Measurements from ENCODE around the gene BLVRA. TPM values are rescaled to one million over a fixed set of nuclear protein-coding genes. Genes with fewer than 3 reads are reported as not detected.

Gene BLVRA
- total RNA-seq, 3 donors from 2014 or later, result 56.9 to 80.6 (median 62.9) TPM

DNA sequence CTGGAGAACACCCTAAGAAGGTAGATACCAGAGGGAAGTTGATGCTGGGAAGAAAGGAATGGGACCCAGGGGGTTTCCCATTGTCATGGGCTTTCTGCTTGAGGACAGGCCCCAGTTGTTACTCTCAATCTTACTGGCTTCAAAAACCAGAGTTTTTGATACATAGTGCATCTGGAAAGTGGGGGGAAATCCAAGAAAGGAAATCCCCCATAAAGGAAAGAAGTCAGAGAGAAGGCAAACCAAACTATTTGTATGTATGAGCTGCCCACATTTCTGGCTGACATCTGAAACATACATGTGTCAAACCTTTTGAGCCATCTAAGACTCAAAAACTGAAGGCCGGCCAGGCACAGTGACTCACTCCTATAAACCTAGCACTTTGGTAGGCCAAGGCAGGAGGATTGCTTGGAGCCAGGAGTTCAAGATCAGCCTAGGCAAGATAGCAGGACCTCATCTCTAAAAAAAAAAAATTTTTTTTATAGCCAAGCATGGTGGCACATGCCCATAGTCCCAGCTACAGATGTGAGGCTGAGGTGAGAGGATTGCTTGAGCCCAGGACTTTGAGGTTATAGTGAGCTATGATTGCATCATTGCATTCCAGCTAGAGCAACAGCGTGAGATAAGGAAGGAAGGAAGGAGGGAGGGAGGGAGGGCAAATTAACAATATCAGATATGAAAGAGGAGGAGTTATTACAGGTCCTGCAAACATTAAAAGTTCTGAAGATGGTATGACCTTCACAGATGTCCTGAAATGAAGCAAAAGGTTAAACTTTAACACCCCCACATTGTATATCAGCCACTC, 22.5 kb upstream of the BLVRA start:
- Histone ChIP-seq H3K27ac (no peak overlapping the region), H3K36me3 (no peaks in the 10 kb centered on the region), H3K9me3 (no peaks in the 10 kb centered on the region), H3K4me1 (no peaks in the 10 kb centered on the region), H3K27me3 (no peaks in the 10 kb centered on the region), H3K4me3 (no peak overlapping the region)
- no peak for TF ChIP-seq POLR2A (IDR thresholded peaks at IDR 0.05)
- no peak for TF ChIP-seq POLR2AphosphoS5 (IDR thresholded peaks at IDR 0.05)
- TF ChIP-seq, protein P1, sequence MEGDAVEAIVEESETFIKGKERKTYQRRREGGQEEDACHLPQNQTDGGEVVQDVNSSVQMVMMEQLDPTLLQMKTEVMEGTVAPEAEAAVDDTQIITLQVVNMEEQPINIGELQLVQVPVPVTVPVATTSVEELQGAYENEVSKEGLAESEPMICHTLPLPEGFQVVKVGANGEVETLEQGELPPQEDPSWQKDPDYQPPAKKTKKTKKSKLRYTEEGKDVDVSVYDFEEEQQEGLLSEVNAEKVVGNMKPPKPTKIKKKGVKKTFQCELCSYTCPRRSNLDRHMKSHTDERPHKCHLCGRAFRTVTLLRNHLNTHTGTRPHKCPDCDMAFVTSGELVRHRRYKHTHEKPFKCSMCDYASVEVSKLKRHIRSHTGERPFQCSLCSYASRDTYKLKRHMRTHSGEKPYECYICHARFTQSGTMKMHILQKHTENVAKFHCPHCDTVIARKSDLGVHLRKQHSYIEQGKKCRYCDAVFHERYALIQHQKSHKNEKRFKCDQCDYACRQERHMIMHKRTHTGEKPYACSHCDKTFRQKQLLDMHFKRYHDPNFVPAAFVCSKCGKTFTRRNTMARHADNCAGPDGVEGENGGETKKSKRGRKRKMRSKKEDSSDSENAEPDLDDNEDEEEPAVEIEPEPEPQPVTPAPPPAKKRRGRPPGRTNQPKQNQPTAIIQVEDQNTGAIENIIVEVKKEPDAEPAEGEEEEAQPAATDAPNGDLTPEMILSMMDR (IDR thresholded peaks at IDR 0.05), result no peak
- intact Hi-C loops (cut with DNase I; ENCODE audit: low total_unique reads), result no loop called here
- no peak for DNase-seq (ENCODE audit: low spot score in 2 of 2)

DNA sequence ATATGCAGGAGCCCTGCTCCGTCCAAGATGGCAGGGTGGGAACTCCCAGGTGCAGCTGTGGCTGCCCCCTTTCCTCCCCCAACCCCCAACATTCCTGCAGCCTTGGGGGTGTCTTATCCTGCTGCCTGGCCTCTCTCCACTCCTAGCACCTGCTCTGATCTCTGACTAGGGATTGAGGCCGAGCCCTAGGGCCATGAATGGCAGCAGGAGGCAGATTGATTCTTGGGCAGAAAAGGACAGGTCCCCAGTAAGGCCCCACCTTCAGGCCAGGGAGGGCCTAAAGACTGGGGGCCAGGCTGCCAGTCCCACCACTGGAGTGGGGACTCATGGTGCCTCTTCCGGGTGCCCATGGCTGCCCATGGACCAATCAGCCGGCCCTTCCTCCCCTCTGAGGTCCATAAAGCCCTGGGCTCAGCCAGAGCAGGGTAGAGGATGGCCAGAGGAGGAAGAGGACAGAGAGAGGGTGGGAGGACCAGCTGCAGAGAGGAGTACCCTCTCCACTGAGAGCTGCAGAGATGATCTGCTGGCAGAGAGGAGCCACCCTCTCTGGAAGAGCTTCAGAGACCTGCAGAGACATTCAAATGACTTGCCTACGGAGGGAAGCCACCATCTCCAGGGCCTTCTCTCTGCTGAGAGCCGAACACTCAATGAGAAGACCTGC, 20.9 kb upstream of the BLVRA start:
- H3K36me3 ChIP-seq, result no peaks in the 10 kb centered on the region
- H3K9me3 ChIP-seq, result no peaks in the 10 kb centered on the region
- H3K4me3 ChIP-seq, result no peak overlapping the region
- no peaks in the 10 kb centered on the region for H3K27me3 ChIP-seq
- no peak for DNase-seq (ENCODE audit: low spot score in 2 of 2)
- no peaks in the 10 kb centered on the region for H3K4me1 ChIP-seq
- no peak for TF ChIP-seq POLR2AphosphoS5 (IDR thresholded peaks at IDR 0.05)
- TF ChIP-seq, protein P1 (IDR thresholded peaks at IDR 0.05), result no peak
- TF ChIP-seq POLR2A (IDR thresholded peaks at IDR 0.05), result no peak
- intact Hi-C loops (cut with DNase I; ENCODE audit: low total_unique reads), result no loop called here
- no peak overlapping the region for H3K27ac ChIP-seq

DNA sequence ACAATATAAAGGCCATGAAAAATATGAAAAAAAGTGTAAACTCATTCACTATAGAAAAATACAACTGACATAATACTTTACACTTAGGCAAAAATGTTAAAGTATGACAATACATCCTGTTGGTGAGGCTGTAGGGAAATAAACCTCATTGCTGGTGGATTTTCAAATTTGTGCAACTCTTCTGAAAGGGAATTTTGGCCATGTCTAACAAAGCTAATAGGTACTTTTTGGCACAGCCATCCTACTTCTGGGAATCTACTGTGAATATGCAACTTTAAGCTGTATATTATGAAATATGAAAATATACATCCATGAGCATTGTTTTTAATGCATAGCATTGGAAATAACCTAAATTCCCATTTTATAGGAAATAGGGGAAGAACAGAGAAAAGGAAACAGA, 15.8 kb upstream of the BLVRA start:
- no peak for DNase-seq (ENCODE audit: low spot score in 2 of 2)
- Histone ChIP-seq H3K9me3 (no peaks in the 10 kb centered on the region), H3K4me1 (no peaks in the 10 kb centered on the region), H3K27me3 (no peaks in the 10 kb centered on the region), H3K36me3 (no peaks in the 10 kb centered on the region), H3K4me3 (no peak overlapping the region), H3K27ac (no peak overlapping the region)
- intact Hi-C loops (cut with DNase I; ENCODE audit: low total_unique reads), result no loop called here
- TF ChIP-seq, protein P1 (IDR thresholded peaks at IDR 0.05), result no peak
- no peak for TF ChIP-seq POLR2A (IDR thresholded peaks at IDR 0.05)
- TF ChIP-seq POLR2AphosphoS5 (IDR thresholded peaks at IDR 0.05), result no peak

DNA sequence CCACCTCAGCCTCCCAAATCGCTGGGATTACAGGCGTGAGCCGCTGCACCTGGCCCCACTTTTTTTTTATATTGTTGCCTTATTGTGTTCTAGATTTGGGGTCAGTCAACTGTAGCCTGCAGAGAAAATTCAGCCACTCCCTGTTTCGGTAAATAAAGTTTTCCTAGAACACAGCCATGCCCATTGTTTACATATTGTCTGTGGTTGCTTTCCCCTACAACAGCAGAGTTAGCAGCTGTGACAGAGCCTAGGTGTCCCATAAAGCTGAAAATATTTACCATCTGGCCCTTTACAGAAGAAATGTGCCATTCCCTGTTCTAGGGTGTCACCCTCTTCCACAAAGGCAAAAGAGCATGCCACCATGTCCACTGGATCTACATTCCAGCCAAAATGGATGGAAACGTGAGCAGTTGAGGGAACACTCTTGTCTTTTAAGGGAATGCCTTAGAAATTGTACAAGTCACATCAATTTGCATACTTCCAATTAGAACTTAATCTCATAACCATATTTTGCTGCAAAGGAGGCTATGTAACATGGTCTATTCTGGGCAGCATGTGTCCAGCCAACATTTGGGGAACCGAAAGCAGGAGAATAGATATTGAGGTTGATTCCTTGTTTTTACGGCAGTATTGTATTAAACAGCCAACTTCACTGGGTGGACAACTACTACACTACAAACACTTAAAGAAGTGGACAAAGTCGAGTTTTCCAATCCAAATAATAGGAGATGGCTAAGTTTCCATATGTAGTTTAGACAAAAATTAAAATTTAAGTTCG, 11.0 kb upstream of the BLVRA start:
- TF ChIP-seq, protein P1 (IDR thresholded peaks at IDR 0.05), result no peak
- TF ChIP-seq POLR2AphosphoS5 (IDR thresholded peaks at IDR 0.05), result no peak
- no peak for TF ChIP-seq POLR2A (IDR thresholded peaks at IDR 0.05)
- Histone ChIP-seq H3K36me3 (no peaks in the 10 kb centered on the region), H3K4me3 (no peak overlapping the region), H3K27ac (no peak overlapping the region), H3K4me1 (no peaks in the 10 kb centered on the region), H3K27me3 (no peaks in the 10 kb centered on the region), H3K9me3 (no peaks in the 10 kb centered on the region)
- DNase-seq (ENCODE audit: low spot score in 2 of 2), result no peak
- intact Hi-C loops (cut with DNase I; ENCODE audit: low total_unique reads), result no loop called here
